ENCODE data around the gene LMNTD1.

DNA sequence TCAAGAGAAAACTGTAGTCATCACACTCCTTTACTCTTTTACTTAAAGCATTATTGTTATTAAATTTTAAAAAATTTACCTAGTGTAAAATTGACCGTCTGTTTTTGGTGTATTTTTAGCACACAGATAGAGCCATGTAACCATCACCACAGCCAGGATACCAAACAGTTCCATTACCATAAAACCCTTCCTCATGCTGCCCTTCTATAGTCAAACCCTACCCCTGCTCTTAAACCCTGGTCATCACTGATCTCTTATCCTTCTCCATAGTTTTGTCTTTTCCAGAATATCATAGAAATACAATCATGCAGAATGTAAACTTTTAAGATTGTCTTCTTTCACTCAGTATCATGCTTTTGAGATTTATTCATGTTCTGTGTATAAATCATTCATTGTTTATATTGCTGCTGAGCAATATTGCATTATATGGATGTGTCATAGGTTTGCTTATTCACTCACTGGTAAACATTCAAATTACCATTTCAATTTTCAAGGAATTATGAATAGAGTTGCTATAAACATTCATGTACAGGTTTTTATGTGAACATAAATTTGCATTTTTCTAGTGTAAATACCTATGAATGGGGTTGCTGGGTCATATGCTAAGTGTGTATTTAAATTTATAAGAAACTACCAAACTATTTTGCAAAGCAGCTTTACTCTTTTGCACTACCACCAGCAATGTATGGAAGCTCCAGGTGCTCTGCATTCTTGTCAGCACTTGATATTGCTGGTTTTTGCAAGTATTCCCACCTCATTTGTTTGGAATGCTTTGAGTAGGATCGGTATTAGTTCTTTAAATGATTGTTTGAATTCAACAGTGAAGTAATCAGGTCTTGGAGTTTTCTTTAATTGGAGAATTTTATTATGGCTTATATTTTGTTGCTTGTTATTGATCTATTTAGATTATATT lies 125.5 kb downstream of the LMNTD1 start:
- no peak for TF ChIP-seq POLR2A (IDR thresholded peaks at IDR 0.05)
- TF ChIP-seq CTCF (IDR thresholded peaks at IDR 0.05): no peak
